Caco-2 (cell line): Measurements from ENCODE around the gene ARHGAP44. TPM values are rescaled to one million over a fixed set of nuclear protein-coding genes. Genes with fewer than 3 reads are reported as not detected.

ENCODE experiments used
- BruUV-seq: library from RNA; stranded (reverse); fragments of 400-500 nt; replicated peaks from 2 replicates; lab custom pipeline; 2021; lab: Mats Ljungman, UMichigan
- CTCF ChIA-PET: fragments of 300-600 bp; sonication (Branson Sonifier 250); formaldehyde crosslinking; loops from one replicate; lab custom pipeline; 2022; ENCODE audit warnings: antibody characterized with exemption; lab: Charles Lee
- POLR2A ChIA-PET: fragments of 300-600 bp; sonication (Branson Sonifier 250); formaldehyde crosslinking; loops from one replicate; lab custom pipeline; 2022; ENCODE audit warnings: antibody characterized with exemption; lab: Charles Lee
- DNase-seq, 2 experiments: peaks; one replicate each; pipeline versions ENCODE4 v3.0.0 to v3.0.0-alpha.2; 2020 to 2022
- H3K27me3 ChIP-seq: replicated peaks from 2 replicates; pipeline ENCODE4 v1.6.0; 2011; ENCODE audit warnings: low read length; ENCODE audit not compliant: control insufficient read depth, insufficient read depth
- H3K36me3 ChIP-seq: 2 replicates; pipeline ENCODE4 v1.5.1; 2011; ENCODE audit warnings: low read length; ENCODE audit not compliant: control insufficient read depth, insufficient read depth
- H3K4me1 ChIP-seq: fragments of 250-450 bp; sonication (Bioruptor Pico); 2 replicates; pipeline ENCODE4 v1.5.1; 2020; ENCODE audit warnings: mild to moderate bottlenecking
- H3K4me3 ChIP-seq: 2 replicates; pipeline ENCODE4 v1.5.1; 2011; ENCODE audit warnings: low read depth, mild to moderate bottlenecking, control low read depth, low read length
- H3K9me3 ChIP-seq: fragments of 250-450 bp; sonication (Bioruptor Pico); 2 replicates; pipeline ENCODE4 v1.5.1; 2020; ENCODE audit warnings: mild to moderate bottlenecking, moderate library complexity
- H3K27ac Mint-ChIP-seq: one replicate; pipeline ENCODE4 v1.8.0; 2022; ENCODE audit warnings: mixed read lengths; ENCODE audit not compliant: unreplicated experiment
- H3K27me3 Mint-ChIP-seq: one replicate; pipeline ENCODE4 v1.8.0; 2022; ENCODE audit warnings: mixed read lengths; ENCODE audit not compliant: insufficient read depth, unreplicated experiment
- H3K36me3 Mint-ChIP-seq: one replicate; pipeline ENCODE4 v1.8.0; 2022; ENCODE audit warnings: mild to moderate bottlenecking, mixed read lengths; ENCODE audit not compliant: insufficient read depth, unreplicated experiment
- H3K4me1 Mint-ChIP-seq: one replicate; pipeline ENCODE4 v1.8.0; 2022; ENCODE audit warnings: low read depth, mixed read lengths; ENCODE audit not compliant: unreplicated experiment
- H3K4me3 Mint-ChIP-seq: one replicate; pipeline ENCODE4 v1.8.0; 2022; ENCODE audit warnings: mild to moderate bottlenecking, moderate library complexity, mixed read lengths; ENCODE audit not compliant: unreplicated experiment
- H3K9me3 Mint-ChIP-seq: one replicate; pipeline ENCODE4 v1.8.0; 2022; ENCODE audit warnings: mixed read lengths; ENCODE audit not compliant: unreplicated experiment
- CTCF ChIP-seq, 2 experiments: fragments of 200-600 bp in 1 of 2; IDR thresholded peaks; 1 replicate in 1 of 2; 2 replicates in 1 of 2; pipeline versions ENCODE4 v1.5.1 to v1.8.0; 2011 to 2022; ENCODE audit warnings: antibody characterized with exemption in 1 of 2, control low read depth in 1 of 2, inconsistent platforms in 1 of 2, low read depth in 1 of 2, low read length in 1 of 2, mild to moderate bottlenecking in 1 of 2, moderate library complexity in 1 of 2; ENCODE audit not compliant: insufficient read depth in 1 of 2, severe bottlenecking in 1 of 2, unreplicated experiment in 1 of 2
- intact Hi-C: fragments of 100-400 bp; cut with micrococcal nuclease; formaldehyde crosslinking; loops from one replicate; pipeline ENCODE4 v1.10.0; 2022; ENCODE audit not compliant: unreplicated experiment
- total RNA-seq: library from RNA; stranded (reverse); gene quantifications from 2 replicates; pipeline ENCODE4 v1.2.3, GENCODE V29; 2022

The ARHGAP44 gene
- total RNA-seq, 1 experiment from 2014 or later, result 4.5 TPM

- Mint-ChIP-seq H3K27ac (no peak overlapping the region), H3K4me3 (no peak overlapping the region), H3K27me3 (no peaks in the 10 kb centered on the region), H3K36me3 (peaks cover 39% of the 10 kb centered on the region), H3K9me3 (no peaks in the 10 kb centered on the region), H3K4me1 (no peaks in the 10 kb centered on the region)
- ChIA-PET CTCF (no interaction called here), POLR2A (no interaction called here)
- intact Hi-C loops, result no loop called here
- DNase-seq, result no peak
- BruUV-seq, result no TSS peak
- Histone ChIP-seq H3K9me3 (no peaks in the 10 kb centered on the region), H3K4me1 (no peaks in the 10 kb centered on the region), H3K36me3 (no peaks in the 10 kb centered on the region; the same call in 1 of the 2 replicates), H3K27me3 (no peaks in the 10 kb centered on the region), H3K4me3 (no peak overlapping the region)
- TF ChIP-seq CTCF (IDR thresholded peaks at IDR 0.05; ENCODE audit: insufficient read depth in 1 of 2, low read depth in 1 of 2, low read length in 1 of 2, severe bottlenecking in 1 of 2, unreplicated experiment in 1 of 2), result no peak
These were observed 207.6 kb downstream of the ARHGAP44 start for GRCh38 chr17:12996941-12997340.

GRCh38 chr17:12998461-12998860, 209.2 kb downstream of the ARHGAP44 start:
- Mint-ChIP-seq H3K9me3 (no peaks in the 10 kb centered on the region), H3K4me3 (no peak overlapping the region), H3K27me3 (no peaks in the 10 kb centered on the region), H3K36me3 (peaks cover 39% of the 10 kb centered on the region), H3K27ac (no peak overlapping the region), H3K4me1 (no peaks in the 10 kb centered on the region)
- H3K4me3 ChIP-seq, result no peak overlapping the region
- TF ChIP-seq CTCF (IDR thresholded peaks at IDR 0.05; ENCODE audit: insufficient read depth in 1 of 2, low read depth in 1 of 2, low read length in 1 of 2, severe bottlenecking in 1 of 2, unreplicated experiment in 1 of 2), result no peak
- POLR2A ChIA-PET, result no interaction called here
- BruUV-seq, result no TSS peak
- no peaks in the 10 kb centered on the region for H3K9me3 ChIP-seq
- no peaks in the 10 kb centered on the region; the same call in 1 of the 2 replicates for H3K36me3 ChIP-seq
- no peaks in the 10 kb centered on the region for H3K4me1 ChIP-seq
- DNase-seq, result no peak
- no peaks in the 10 kb centered on the region for H3K27me3 ChIP-seq
- intact Hi-C loops, result no loop called here
- CTCF ChIA-PET, result no interaction called here

- no peak overlapping the region for H3K4me3 Mint-ChIP-seq
- ChIA-PET CTCF (no interaction called here), POLR2A (no interaction called here)
- H3K27me3 Mint-ChIP-seq, result no peaks in the 10 kb centered on the region
- no peak overlapping the region for H3K4me3 ChIP-seq
- H3K9me3 ChIP-seq, result no peaks in the 10 kb centered on the region
- no peak for TF ChIP-seq CTCF (IDR thresholded peaks at IDR 0.05; ENCODE audit: insufficient read depth in 1 of 2, low read depth in 1 of 2, low read length in 1 of 2, severe bottlenecking in 1 of 2, unreplicated experiment in 1 of 2)
- no peaks in the 10 kb centered on the region; the same call in 1 of the 2 replicates for H3K36me3 ChIP-seq
- no TSS peak for BruUV-seq
- H3K27me3 ChIP-seq, result no peaks in the 10 kb centered on the region
- no peak for DNase-seq
- peaks cover 39% of the 10 kb centered on the region for H3K36me3 Mint-ChIP-seq
- no peaks in the 10 kb centered on the region for H3K4me1 Mint-ChIP-seq
- H3K9me3 Mint-ChIP-seq, result no peaks in the 10 kb centered on the region
- intact Hi-C loops, result no loop called here
- no peak overlapping the region for H3K27ac Mint-ChIP-seq
- no peaks in the 10 kb centered on the region for H3K4me1 ChIP-seq
These were observed 209.6 kb downstream of the ARHGAP44 start for GRCh38 chr17:12998874-12999273.
